Measurements from ENCODE around the gene CTDP1. TPM values are rescaled to one million over a fixed set of nuclear protein-coding genes. Genes with fewer than 3 reads are reported as not detected.

The CTDP1 gene
- total RNA-seq, 1 donor, result 20.7 TPM

DNA sequence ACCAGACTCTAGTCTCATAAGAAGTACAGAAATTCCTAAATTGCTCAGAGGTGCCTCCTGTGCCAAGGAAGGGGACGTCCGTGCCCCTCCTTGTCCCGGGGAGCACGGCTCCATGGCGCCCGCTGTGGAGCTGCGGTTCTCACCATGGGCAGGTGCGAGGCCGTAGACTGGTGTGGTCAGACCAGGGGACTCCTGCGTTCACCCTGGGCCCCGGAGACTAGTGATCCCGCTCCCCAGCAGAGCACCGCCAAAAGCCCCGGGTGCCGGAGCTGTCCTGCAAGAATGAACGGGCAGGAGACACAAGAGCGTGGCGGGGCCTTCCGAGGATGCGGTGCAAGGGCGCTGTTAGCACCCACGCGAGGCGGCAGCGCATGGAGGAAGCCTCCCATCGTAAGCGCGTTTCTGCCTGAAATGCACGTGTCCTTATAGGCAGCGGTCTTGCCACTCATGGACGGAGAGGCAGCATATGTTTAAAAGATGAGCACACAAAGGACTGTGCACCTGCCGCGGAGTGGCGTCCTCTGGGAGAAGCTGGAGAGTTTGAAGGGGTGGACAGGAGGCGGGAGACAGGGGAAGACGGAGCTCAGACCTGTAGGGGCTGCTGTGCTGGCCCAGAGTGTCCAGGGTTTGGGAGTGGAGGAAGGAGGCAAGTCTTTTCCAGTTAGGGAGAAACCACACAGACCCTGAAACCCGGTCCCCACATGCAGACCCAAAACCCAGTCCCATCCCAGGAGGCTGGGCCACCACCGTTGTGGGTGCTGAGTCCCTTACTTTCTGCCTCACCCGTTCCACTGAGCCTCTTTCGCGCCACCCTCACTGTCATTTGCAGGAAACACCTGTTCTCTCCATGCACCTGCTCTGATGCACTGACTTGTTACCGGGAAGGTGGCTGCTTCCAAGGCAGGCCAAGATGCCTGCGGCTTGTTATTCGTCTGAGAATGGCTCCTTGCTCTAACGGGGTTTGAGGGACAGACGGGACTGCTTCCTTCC lies 110.6 kb downstream of the CTDP1 start:
- TF ChIP-seq, protein P1, sequence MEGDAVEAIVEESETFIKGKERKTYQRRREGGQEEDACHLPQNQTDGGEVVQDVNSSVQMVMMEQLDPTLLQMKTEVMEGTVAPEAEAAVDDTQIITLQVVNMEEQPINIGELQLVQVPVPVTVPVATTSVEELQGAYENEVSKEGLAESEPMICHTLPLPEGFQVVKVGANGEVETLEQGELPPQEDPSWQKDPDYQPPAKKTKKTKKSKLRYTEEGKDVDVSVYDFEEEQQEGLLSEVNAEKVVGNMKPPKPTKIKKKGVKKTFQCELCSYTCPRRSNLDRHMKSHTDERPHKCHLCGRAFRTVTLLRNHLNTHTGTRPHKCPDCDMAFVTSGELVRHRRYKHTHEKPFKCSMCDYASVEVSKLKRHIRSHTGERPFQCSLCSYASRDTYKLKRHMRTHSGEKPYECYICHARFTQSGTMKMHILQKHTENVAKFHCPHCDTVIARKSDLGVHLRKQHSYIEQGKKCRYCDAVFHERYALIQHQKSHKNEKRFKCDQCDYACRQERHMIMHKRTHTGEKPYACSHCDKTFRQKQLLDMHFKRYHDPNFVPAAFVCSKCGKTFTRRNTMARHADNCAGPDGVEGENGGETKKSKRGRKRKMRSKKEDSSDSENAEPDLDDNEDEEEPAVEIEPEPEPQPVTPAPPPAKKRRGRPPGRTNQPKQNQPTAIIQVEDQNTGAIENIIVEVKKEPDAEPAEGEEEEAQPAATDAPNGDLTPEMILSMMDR (IDR thresholded peaks at IDR 0.05; ENCODE audit: insufficient read depth, low read depth, low read length), result no peak
- no peak overlapping the region for H3K4me3 ChIP-seq (ENCODE audit: low read depth, low read length)
- no peak for DNase-seq (ENCODE audit: low read depth)

DNA sequence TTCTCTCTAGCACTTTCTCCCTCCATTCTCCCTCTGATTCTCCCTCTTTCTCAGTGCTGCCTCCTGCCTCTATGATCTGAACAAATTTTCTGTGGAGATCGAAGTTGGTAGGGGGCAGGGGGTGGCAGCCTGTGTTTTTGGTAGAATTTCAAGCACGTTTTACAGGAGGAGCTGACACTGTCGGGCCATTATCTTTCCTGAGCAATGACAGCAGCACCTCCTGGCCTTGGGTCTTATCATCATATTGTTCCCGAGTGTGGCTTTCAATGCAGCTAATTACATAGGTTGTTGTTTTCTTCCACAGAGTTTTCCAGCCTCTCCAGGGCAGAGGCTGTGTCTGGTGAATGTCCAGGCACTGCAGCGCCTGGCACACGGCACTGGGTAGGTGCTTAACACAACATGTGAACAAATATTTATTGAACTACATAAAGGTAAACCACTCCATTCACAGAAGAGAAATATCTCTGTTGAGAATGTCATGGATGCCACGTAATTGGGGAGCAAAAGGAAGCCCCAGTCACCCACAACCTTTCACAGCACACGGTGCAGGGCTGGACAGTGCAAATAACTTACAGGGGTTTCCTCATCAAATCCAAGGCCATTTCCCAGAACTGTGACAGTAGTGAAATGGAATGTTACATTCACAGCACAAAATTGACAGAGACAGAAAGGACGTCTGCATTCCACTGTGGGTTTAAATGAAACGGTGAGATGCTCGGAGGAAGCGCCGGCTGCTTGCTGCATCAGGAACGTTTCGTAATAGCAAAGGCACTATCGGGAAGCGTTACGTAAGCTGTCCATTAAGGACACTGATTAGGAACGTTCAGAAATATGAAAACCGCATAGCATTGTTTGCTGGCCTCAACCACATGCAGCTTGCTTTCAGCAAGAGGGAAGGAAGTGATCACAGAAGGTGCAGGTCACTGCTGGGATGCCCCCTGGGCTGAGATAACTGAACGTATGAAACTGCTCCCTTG lies 111.7 kb downstream of the CTDP1 start:
- TF ChIP-seq, protein P1 (IDR thresholded peaks at IDR 0.05; ENCODE audit: insufficient read depth, low read depth, low read length), result no peak
- peak; percentile 99 for DNase-seq (ENCODE audit: low read depth)
- H3K4me3 ChIP-seq (ENCODE audit: low read depth, low read length), result no peak overlapping the region

DNA sequence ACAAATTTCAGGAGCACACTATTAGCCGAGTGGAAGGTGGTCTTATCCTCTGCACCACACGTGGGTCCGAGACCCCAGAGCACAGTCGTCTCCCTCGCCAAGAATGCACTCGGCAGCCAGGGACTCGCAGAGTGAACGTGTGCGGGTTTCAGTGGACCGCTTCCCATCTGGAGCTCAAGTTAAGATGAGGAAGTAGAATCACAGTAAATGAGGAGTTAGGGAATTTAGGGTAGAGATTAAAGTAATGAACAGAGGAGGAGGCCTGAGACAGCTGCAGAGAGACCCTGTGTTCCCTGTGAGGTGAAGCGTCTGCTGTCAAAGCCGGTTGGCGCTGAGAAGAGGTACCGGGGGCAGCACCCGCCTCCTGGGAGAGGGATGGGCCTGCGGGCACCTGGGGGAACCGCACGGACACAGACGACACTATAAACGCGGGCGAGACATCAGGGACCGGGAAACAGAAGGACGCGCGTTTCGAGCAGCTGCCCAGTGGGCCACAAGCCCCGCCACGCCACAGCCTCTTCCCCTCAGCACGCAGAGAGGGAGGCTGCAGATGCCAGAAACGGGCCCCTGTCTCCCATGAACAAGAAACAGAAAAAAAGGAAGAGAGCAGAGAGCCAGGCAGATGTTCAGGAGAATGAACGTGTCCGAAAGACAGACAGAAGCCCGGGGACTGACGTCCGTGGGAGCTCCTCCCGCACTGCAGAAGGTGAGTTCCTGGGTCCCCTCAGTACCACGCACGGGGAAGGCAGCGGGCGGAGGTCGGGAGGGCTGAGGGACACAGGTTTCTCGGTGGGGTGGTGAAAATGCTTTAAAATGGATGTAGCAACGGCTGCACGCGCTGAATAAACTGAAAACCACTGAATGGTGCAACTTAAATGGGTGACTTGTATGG lies 112.7 kb downstream of the CTDP1 start:
- TF ChIP-seq, protein P1 (IDR thresholded peaks at IDR 0.05; ENCODE audit: insufficient read depth, low read depth, low read length), result no peak
- no peak overlapping the region for H3K4me3 ChIP-seq (ENCODE audit: low read depth, low read length)
- DNase-seq (ENCODE audit: low read depth), result no peak

DNA sequence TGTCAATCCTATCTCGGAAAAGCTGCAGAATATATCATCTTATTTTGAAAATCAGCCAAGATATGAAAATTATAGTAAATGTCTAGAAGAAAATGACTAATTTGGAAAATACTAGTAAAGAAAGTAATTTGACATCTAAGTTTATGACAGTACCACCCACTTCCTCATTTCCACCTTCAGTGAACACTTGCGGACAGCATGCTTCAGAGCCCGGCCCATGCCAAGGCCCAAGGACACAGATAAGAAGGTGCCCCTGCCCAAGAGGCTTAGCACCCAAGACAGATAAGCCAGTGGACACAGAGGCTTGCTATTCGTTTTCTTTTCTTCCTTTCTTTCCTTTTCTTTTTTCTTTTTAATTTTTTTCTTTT lies 113.4 kb downstream of the CTDP1 start:
- TF ChIP-seq, protein P1 (IDR thresholded peaks at IDR 0.05; ENCODE audit: insufficient read depth, low read depth, low read length), result no peak
- no peak for DNase-seq (ENCODE audit: low read depth)
- no peak overlapping the region for H3K4me3 ChIP-seq (ENCODE audit: low read depth, low read length)

DNA sequence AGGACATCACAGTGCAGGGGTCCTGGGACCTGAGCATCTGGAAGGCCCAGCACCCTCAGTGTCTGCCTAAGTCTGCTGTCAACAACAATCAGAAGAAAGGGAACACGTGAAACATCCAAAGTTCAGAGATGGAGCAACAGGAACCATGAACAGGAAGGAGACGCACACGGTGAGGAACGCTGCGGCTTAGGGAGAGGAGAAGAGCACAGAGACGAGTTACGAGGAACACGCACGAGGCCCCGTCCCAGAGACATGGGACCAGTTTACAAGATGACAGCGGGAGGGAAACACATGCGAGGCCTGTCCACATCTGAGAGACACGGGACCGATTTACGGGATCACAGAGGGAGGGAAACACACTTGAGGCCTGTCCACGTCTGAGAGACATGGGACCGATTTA lies 115.2 kb downstream of the CTDP1 start:
- TF ChIP-seq, protein P1 (IDR thresholded peaks at IDR 0.05; ENCODE audit: insufficient read depth, low read depth, low read length), result no peak
- DNase-seq (ENCODE audit: low read depth), result no peak

DNA sequence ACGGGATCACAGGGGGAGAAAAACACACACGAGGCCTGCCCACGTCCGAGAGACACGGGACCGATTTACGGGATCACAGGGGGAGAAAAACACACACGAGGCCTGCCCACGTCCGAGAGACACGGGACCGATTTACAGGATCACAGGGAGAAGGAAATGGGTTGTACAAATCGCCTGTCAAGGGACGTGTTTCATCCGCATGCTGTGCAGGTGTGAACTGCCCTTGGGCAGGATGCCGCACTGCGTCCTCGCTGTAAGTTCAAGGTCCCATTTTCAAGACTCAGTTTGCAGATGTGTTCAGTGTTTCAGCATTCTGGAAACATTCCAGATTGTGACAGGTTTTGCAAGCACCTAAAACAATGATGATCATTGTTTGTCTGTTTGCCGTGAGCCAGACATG lies 115.8 kb downstream of the CTDP1 start:
- TF ChIP-seq, protein P1 (IDR thresholded peaks at IDR 0.05; ENCODE audit: insufficient read depth, low read depth, low read length), result no peak
- no peak overlapping the region for H3K4me3 ChIP-seq (ENCODE audit: low read depth, low read length)
- no peak for DNase-seq (ENCODE audit: low read depth)

More for the DNA sequence above, 115.2 kb downstream of the CTDP1 start:
- no peak overlapping the region for H3K4me3 ChIP-seq (ENCODE audit: low read depth, low read length)

Data from fibroblast of villous mesenchyme (primary cell).